HCT116 (cell line): ENCODE measurements around the gene RAC2. TPM values are rescaled to one million over a fixed set of nuclear protein-coding genes. Genes with fewer than 3 reads are reported as not detected.

ENCODE experiments used
- ATAC-seq: fragments of 200-7000 bp; cut with Tn5 transposase; 2 replicates; pipeline ENCODE4 v1.9.1; 2020; ENCODE audit warnings: mild to moderate bottlenecking, moderate library complexity
- BruUV-seq: library from RNA; stranded (reverse); fragments of 400-500 nt; replicated peaks from 2 replicates; lab custom pipeline; 2021; lab: Mats Ljungman, UMichigan
- CTCF ChIA-PET: fragments of 300-600 bp; sonication (Branson Sonifier 250); formaldehyde crosslinking; loops from one replicate; lab custom pipeline; 2021; ENCODE audit warnings: antibody characterized with exemption; lab: Charles Lee
- POLR2A ChIA-PET: fragments of 300-600, 350-600 bp; sonication (Branson Sonifier 250); formaldehyde crosslinking; loops from one replicate; lab custom pipeline; 2021; ENCODE audit warnings: antibody characterized with exemption; lab: Charles Lee
- RAD21 ChIA-PET, 2 experiments: fragments of 300-600 bp; sonication (Branson Sonifier 250); formaldehyde crosslinking; loops; one replicate each; lab custom pipeline; 2023; ENCODE audit warnings: low total read pairs in 2 of 2; ENCODE audit not compliant: uncharacterized antibody in 2 of 2, unreplicated experiment in 2 of 2, low non-redundant PET in 1 of 2; lab: Charles Lee
- DNase-seq: peaks from one replicate; pipeline ENCODE4 v3.0.0-alpha.2; 2010; ENCODE audit warnings: low read depth, low spot score
- H2AFZ ChIP-seq: fragments of 200-600 bp; shearing (Covaris generic), sonication (generic); 2 replicates; pipeline ENCODE4 v1.6.1; 2017; ENCODE audit warnings: low read depth, mixed run types, mixed read lengths, antibody characterized with exemption, low read length; ENCODE audit not compliant: poor library complexity, severe bottlenecking
- H3K27ac ChIP-seq: 2 replicates; pipeline ENCODE4 v1.5.1; 2012; ENCODE audit warnings: low read depth, low read length
- H3K27me3 ChIP-seq: fragments of 200-600 bp; sonication (generic); 2 replicates; pipeline ENCODE4 v1.6.1; 2016; ENCODE audit warnings: mixed run types, low read length, mixed read lengths; ENCODE audit not compliant: insufficient read depth
- H3K36me3 ChIP-seq, 2 experiments: fragments of 200-500 bp in 1 of 2; fragments of 200-600 bp in 1 of 2; sonication (Bioruptor generic) in 1 of 2; sonication (generic) in 1 of 2; 2 replicates each; pipeline versions ENCODE4 v1.5.1 to v1.6.1; 2014 to 2016; ENCODE audit warnings: low read length in 2 of 2, inconsistent platforms in 1 of 2, mixed read lengths in 1 of 2, mixed run types in 1 of 2; ENCODE audit not compliant: insufficient read depth in 2 of 2, control insufficient read depth in 1 of 2
- H3K4me1 ChIP-seq, 2 experiments: fragments of 200-600 bp in 1 of 2; sonication (generic) in 1 of 2; 2 replicates each; pipeline versions ENCODE4 v1.5.1 to v1.6.1; 2012 to 2017; ENCODE audit warnings: low read length in 2 of 2, inconsistent platforms in 1 of 2, mild to moderate bottlenecking in 1 of 2, mixed read lengths in 1 of 2, mixed run types in 1 of 2, moderate library complexity in 1 of 2; ENCODE audit not compliant: insufficient read depth in 2 of 2, control insufficient read depth in 1 of 2
- H3K4me2 ChIP-seq: fragments of 200-600 bp; sonication (generic); 2 replicates; pipeline ENCODE4 v1.6.1; 2017; ENCODE audit warnings: mixed run types, low read length, mixed read lengths
- H3K4me3 ChIP-seq, 2 experiments: fragments of 200-600 bp in 1 of 2; sonication (generic) in 1 of 2; replicated peaks in 1 of 2; 2 replicates each; pipeline ENCODE4 v1.5.1; 2011 to 2016; ENCODE audit warnings: low read length in 2 of 2, control low read depth in 1 of 2, low read depth in 1 of 2, mild to moderate bottlenecking in 1 of 2, mixed read lengths in 1 of 2, mixed run types in 1 of 2
- H3K79me2 ChIP-seq: fragments of 200-600 bp; sonication (generic); 2 replicates; pipeline ENCODE4 v1.6.1; 2017; ENCODE audit warnings: mild to moderate bottlenecking, mixed run types, low read length, moderate library complexity, mixed read lengths; ENCODE audit not compliant: insufficient read depth
- H3K9ac ChIP-seq: fragments of 200-600 bp; sonication (generic); 2 replicates; pipeline ENCODE4 v1.6.1; 2016; ENCODE audit warnings: low read length, mixed read lengths
- H3K9me2 ChIP-seq: fragments of 200-600 bp; sonication (generic), shearing (Covaris generic); 2 replicates; pipeline ENCODE4 v1.6.1; 2017; ENCODE audit warnings: mixed run types, mild to moderate bottlenecking, moderate library complexity; ENCODE audit not compliant: insufficient read depth
- H3K9me3 ChIP-seq, 2 experiments: fragments of 200-500 bp in 1 of 2; fragments of 200-600 bp in 1 of 2; sonication (Bioruptor generic) in 1 of 2; sonication (generic) in 1 of 2; 2 replicates each; pipeline ENCODE4 v1.6.1; 2014 to 2017; ENCODE audit warnings: low read length in 2 of 2, mixed read lengths in 2 of 2, inconsistent platforms in 1 of 2, low read depth in 1 of 2, mild to moderate bottlenecking in 1 of 2, mixed run types in 1 of 2, moderate library complexity in 1 of 2; ENCODE audit not compliant: control insufficient read depth in 1 of 2, insufficient read depth in 1 of 2
- H4K20me1 ChIP-seq: fragments of 200-600 bp; sonication (generic), shearing (Covaris generic); 2 replicates; pipeline ENCODE4 v1.6.1; 2017; ENCODE audit warnings: mixed run types, mild to moderate bottlenecking, moderate library complexity; ENCODE audit not compliant: insufficient read depth
- CEBPB ChIP-seq: IDR thresholded peaks from 2 replicates; pipeline ENCODE4 v1.6.1; 2012; ENCODE audit warnings: low read depth
- EGR1 ChIP-seq: IDR thresholded peaks from 2 replicates; pipeline ENCODE4 v1.6.1; 2012; ENCODE audit warnings: low read depth
- EZH2phosphoT487 ChIP-seq: fragments of 200-600 bp; IDR thresholded peaks from 2 replicates; pipeline ENCODE4 v1.6.1; 2018; ENCODE audit warnings: antibody characterized with exemption, borderline replicate concordance
- JUND ChIP-seq: IDR thresholded peaks from 2 replicates; pipeline ENCODE4 v1.6.1; 2012
- POLR2A ChIP-seq: IDR thresholded peaks from 2 replicates; pipeline ENCODE4 v1.7.0; 2011; ENCODE audit warnings: borderline replicate concordance; ENCODE audit not compliant: insufficient read depth, insufficient read length; ENCODE audit errors: extremely low read depth
- RAD21 ChIP-seq: IDR thresholded peaks from 2 replicates; pipeline ENCODE4 v1.6.1; 2012; ENCODE audit warnings: low read depth, mild to moderate bottlenecking
- intact Hi-C: fragments of 100-400 bp; cut with micrococcal nuclease; formaldehyde crosslinking; loops from 2 replicates; pipeline ENCODE4 v1.10.0; 2022
- total RNA-seq: library from RNA; stranded (reverse); gene quantifications from one replicate; pipeline ENCODE4 v1.2.1, GENCODE V29; 2021; ENCODE audit not compliant: unreplicated experiment
- TF ChIP-seq, protein P1 (sequence below): IDR thresholded peaks from 2 replicates; pipeline ENCODE4 v1.6.1; 2011; ENCODE audit warnings: mild to moderate bottlenecking, low read length, moderate library complexity; ENCODE audit not compliant: insufficient replicate concordance; ENCODE audit errors: extremely low read depth
- TF ChIP-seq, protein P2 (sequence below): IDR thresholded peaks from 2 replicates; pipeline ENCODE4 v1.6.1; 2012; ENCODE audit warnings: low read depth
- TF ChIP-seq, protein P3 (sequence below), 3 experiments: fragments of 200-600 bp in 1 of 3; sonication (generic) in 1 of 3; IDR thresholded peaks in 2 of 3; conservative IDR thresholded peaks in 1 of 3; 2 replicates each; pipeline ENCODE4 v1.5.1; 2012 to 2017; ENCODE audit warnings: low read depth in 2 of 3, low read length in 2 of 3, antibody characterized with exemption in 1 of 3, borderline replicate concordance in 1 of 3, control low read depth in 1 of 3, mild to moderate bottlenecking in 1 of 3, mixed read lengths in 1 of 3, mixed run types in 1 of 3, moderate library complexity in 1 of 3; ENCODE audit not compliant: insufficient read depth in 1 of 3

Gene RAC2
- total RNA-seq, 1 experiment from 2014 or later = 62.0 TPM

DNA sequence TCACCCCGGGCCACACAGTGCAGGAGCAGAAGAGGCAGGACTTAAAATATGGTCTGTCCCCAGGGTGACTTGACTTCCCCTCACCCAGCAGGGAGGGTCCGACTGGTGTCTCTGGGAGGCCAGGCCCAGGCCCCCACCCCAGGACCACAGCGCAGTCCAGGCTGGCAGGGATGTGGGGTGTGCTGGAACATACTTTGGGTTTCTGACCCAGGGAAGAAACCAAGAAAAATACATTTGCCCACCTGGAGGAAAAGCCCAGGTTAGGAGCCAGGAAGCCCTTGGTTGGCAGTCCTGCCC lies 61.2 kb downstream of the RAC2 start:
- Histone ChIP-seq H3K27me3 (no peaks in the 10 kb centered on the region), H3K4me2 (no peak overlapping the region), H3K4me1 (peaks cover 21 to 41% of the 10 kb centered on the region in 2 experiments), H3K9me2 (no peaks in the 10 kb centered on the region), H3K79me2 (no peaks in the 10 kb centered on the region), H4K20me1 (no peaks in the 10 kb centered on the region), H3K36me3 (no peaks in the 10 kb centered on the region), H3K4me3 (no peak overlapping the region), H2AFZ (no peak overlapping the region), H3K9ac (no peak overlapping the region), H3K27ac (no peak overlapping the region), H3K9me3 (no peaks in the 10 kb centered on the region)
- ATAC-seq (no peak), DNase-seq (no peak)
- CTCF ChIA-PET = no interaction called here
- BruUV-seq = no TSS peak
- POLR2A ChIA-PET = no interaction called here
- intact Hi-C loops = no loop called here
- RAD21 ChIA-PET = no interaction called here
- TF ChIP-seq, protein P1, sequence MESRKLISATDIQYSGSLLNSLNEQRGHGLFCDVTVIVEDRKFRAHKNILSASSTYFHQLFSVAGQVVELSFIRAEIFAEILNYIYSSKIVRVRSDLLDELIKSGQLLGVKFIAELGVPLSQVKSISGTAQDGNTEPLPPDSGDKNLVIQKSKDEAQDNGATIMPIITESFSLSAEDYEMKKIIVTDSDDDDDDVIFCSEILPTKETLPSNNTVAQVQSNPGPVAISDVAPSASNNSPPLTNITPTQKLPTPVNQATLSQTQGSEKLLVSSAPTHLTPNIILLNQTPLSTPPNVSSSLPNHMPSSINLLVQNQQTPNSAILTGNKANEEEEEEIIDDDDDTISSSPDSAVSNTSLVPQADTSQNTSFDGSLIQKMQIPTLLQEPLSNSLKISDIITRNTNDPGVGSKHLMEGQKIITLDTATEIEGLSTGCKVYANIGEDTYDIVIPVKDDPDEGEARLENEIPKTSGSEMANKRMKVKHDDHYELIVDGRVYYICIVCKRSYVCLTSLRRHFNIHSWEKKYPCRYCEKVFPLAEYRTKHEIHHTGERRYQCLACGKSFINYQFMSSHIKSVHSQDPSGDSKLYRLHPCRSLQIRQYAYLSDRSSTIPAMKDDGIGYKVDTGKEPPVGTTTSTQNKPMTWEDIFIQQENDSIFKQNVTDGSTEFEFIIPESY = no peak

- DNase-seq (no peak), ATAC-seq (no peak; the same call in 1 of the 2 replicates)
- no peak overlapping the region for H2AFZ ChIP-seq
- H3K9me3 ChIP-seq = no peaks in the 10 kb centered on the region
- intact Hi-C loops = no loop called here
- ChIA-PET RAD21 (no interaction called here), POLR2A (no interaction called here), CTCF (no interaction called here)
- no peak overlapping the region for H3K27ac ChIP-seq
- H3K4me3 ChIP-seq = no peak overlapping the region
- H4K20me1 ChIP-seq = no peaks in the 10 kb centered on the region
- no peak overlapping the region for H3K9ac ChIP-seq
- H3K9me2 ChIP-seq = no peaks in the 10 kb centered on the region
- no TSS peak for BruUV-seq
- H3K36me3 ChIP-seq = no peaks in the 10 kb centered on the region
- no peaks in the 10 kb centered on the region for H3K79me2 ChIP-seq
- no peaks in the 10 kb centered on the region for H3K27me3 ChIP-seq
- H3K4me1 ChIP-seq = peaks cover 16 to 35% of the 10 kb centered on the region in 2 experiments
- TF ChIP-seq EGR1 (no peak), JUND (no peak), CEBPB (no peak), RAD21 (peak; percentile 37; the same call in 1 of the 2 replicates), POLR2A (no peak), EZH2phosphoT487 (no peak)
- TF ChIP-seq, protein P2, sequence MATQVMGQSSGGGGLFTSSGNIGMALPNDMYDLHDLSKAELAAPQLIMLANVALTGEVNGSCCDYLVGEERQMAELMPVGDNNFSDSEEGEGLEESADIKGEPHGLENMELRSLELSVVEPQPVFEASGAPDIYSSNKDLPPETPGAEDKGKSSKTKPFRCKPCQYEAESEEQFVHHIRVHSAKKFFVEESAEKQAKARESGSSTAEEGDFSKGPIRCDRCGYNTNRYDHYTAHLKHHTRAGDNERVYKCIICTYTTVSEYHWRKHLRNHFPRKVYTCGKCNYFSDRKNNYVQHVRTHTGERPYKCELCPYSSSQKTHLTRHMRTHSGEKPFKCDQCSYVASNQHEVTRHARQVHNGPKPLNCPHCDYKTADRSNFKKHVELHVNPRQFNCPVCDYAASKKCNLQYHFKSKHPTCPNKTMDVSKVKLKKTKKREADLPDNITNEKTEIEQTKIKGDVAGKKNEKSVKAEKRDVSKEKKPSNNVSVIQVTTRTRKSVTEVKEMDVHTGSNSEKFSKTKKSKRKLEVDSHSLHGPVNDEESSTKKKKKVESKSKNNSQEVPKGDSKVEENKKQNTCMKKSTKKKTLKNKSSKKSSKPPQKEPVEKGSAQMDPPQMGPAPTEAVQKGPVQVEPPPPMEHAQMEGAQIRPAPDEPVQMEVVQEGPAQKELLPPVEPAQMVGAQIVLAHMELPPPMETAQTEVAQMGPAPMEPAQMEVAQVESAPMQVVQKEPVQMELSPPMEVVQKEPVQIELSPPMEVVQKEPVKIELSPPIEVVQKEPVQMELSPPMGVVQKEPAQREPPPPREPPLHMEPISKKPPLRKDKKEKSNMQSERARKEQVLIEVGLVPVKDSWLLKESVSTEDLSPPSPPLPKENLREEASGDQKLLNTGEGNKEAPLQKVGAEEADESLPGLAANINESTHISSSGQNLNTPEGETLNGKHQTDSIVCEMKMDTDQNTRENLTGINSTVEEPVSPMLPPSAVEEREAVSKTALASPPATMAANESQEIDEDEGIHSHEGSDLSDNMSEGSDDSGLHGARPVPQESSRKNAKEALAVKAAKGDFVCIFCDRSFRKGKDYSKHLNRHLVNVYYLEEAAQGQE = no peak
- TF ChIP-seq, protein P3, sequence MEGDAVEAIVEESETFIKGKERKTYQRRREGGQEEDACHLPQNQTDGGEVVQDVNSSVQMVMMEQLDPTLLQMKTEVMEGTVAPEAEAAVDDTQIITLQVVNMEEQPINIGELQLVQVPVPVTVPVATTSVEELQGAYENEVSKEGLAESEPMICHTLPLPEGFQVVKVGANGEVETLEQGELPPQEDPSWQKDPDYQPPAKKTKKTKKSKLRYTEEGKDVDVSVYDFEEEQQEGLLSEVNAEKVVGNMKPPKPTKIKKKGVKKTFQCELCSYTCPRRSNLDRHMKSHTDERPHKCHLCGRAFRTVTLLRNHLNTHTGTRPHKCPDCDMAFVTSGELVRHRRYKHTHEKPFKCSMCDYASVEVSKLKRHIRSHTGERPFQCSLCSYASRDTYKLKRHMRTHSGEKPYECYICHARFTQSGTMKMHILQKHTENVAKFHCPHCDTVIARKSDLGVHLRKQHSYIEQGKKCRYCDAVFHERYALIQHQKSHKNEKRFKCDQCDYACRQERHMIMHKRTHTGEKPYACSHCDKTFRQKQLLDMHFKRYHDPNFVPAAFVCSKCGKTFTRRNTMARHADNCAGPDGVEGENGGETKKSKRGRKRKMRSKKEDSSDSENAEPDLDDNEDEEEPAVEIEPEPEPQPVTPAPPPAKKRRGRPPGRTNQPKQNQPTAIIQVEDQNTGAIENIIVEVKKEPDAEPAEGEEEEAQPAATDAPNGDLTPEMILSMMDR (IDR thresholded peaks at IDR 0.05 in 2 of 3, conservative IDR thresholded peaks at IDR 0.05 in 1 of 3; ENCODE audit: borderline replicate concordance in 1 of 3, insufficient read depth in 1 of 3, low read depth in 2 of 3, low read length in 2 of 3) = no peak; a peak in 1 of 6 replicates
- no peak overlapping the region for H3K4me2 ChIP-seq
These were observed 61.7 kb downstream of the RAC2 start for GRCh38 chr22:37182101-37182948.
